ENCODE measurements around the gene MYO9A. TPM values are rescaled to one million over a fixed set of nuclear protein-coding genes. Genes with fewer than 3 reads are reported as not detected.

MYO9A gene
- total RNA-seq, 2 donors from 2014 or later, result 34.9 to 36.4 TPM

DNA sequence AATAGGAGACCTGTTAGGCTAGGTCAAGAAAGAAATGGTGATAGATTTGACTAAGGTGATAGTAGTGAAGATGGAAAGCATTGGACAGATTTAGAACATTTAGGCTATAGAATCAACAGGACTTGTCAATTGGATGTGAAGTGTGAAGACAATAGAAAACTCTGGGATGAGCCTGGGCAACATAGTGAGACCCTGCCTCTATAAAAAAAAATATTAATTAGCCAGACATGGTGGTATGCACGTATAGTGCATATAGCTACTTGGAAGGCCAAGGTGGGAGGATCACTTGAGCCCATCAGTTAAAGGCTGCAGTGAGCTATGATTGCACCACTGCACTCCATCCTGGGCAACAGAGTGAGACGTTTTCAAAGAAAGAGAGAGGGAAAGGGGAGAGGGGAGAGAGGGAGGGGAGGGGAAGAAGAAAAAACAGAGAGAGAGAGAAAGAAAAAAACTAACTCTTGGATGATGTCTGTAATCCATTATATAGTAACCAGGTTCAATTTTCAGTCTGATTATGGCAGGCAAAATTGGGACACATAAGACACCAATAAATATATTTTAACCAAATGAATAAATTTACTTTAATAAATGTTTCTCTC, 9.9 kb upstream of the MYO9A start:
- no peak overlapping the region for H3K4me3 Mint-ChIP-seq
- H3K27me3 Mint-ChIP-seq (ENCODE audit: insufficient read depth), result no peaks in the 10 kb centered on the region
- H3K9me3 Mint-ChIP-seq, result no peaks in the 10 kb centered on the region
- Histone ChIP-seq H3K4me1 (ENCODE audit: control insufficient read depth, insufficient read depth, low read length) (no peaks in the 10 kb centered on the region), H3K27ac (ENCODE audit: low read depth, low read length) (no peak overlapping the region), H3K9ac (ENCODE audit: extremely low read depth, low read length, poor library complexity, severe bottlenecking) (no peak overlapping the region), H3K36me3 (ENCODE audit: control insufficient read depth, insufficient read depth, low read length) (no peaks in the 10 kb centered on the region), H3K4me3 (ENCODE audit: low read length) (no peak overlapping the region), H3K27me3 (ENCODE audit: control insufficient read depth, insufficient read depth, low read length, poor library complexity, severe bottlenecking) (no peaks in the 10 kb centered on the region), H3K9me3 (ENCODE audit: control insufficient read depth, low read length) (no peaks in the 10 kb centered on the region)
- no peaks in the 10 kb centered on the region for H3K36me3 Mint-ChIP-seq (ENCODE audit: low read depth)
- WGBS, 2 experiments (ENCODE audit: insufficient coverage in 1 of 2, insufficient read length in 1 of 2), result 80 to 81% methylated on average over 2 of the region's 2 CpGs
- DNase-seq, result no peak
- no peak overlapping the region for H3K27ac Mint-ChIP-seq
- TF ChIP-seq, protein P1, sequence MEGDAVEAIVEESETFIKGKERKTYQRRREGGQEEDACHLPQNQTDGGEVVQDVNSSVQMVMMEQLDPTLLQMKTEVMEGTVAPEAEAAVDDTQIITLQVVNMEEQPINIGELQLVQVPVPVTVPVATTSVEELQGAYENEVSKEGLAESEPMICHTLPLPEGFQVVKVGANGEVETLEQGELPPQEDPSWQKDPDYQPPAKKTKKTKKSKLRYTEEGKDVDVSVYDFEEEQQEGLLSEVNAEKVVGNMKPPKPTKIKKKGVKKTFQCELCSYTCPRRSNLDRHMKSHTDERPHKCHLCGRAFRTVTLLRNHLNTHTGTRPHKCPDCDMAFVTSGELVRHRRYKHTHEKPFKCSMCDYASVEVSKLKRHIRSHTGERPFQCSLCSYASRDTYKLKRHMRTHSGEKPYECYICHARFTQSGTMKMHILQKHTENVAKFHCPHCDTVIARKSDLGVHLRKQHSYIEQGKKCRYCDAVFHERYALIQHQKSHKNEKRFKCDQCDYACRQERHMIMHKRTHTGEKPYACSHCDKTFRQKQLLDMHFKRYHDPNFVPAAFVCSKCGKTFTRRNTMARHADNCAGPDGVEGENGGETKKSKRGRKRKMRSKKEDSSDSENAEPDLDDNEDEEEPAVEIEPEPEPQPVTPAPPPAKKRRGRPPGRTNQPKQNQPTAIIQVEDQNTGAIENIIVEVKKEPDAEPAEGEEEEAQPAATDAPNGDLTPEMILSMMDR (conservative IDR thresholded peaks at IDR 0.05), result no peak
- no peaks in the 10 kb centered on the region for H3K4me1 Mint-ChIP-seq

DNA sequence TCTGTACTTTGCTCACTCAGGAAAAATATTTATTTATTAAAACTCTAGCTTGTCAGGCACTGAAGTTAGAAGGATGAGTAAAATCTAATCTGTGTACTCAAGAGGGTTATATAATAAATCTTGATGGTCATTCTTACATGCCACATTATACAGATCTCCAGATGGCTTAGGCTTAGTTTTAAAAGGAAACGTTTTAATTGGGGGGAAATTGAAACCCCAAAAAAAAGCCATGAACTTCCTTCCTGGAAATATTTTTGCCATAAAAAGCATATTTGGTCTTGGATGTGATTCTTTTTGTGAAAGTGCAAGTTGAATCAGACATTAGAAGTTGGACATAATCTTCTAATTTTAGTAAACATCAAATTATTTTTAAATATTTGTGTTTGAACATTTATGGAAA, 6.3 kb upstream of the MYO9A start:
- 89% methylated on average over 1 of the region's 1 CpG; no CpG with 5 or more reads in 1 of the 2 experiments for WGBS, 2 experiments (ENCODE audit: insufficient coverage in 1 of 2, insufficient read length in 1 of 2)
- H3K4me1 ChIP-seq (ENCODE audit: control insufficient read depth, insufficient read depth, low read length), result peaks cover 3% of the 10 kb centered on the region
- DNase-seq, result no peak
- no peaks in the 10 kb centered on the region for H3K9me3 ChIP-seq (ENCODE audit: control insufficient read depth, low read length)
- Mint-ChIP-seq H3K4me1 (peaks cover 7% of the 10 kb centered on the region), H3K36me3 (ENCODE audit: low read depth) (no peaks in the 10 kb centered on the region), H3K27me3 (ENCODE audit: insufficient read depth) (no peaks in the 10 kb centered on the region), H3K9me3 (no peaks in the 10 kb centered on the region), H3K27ac (no peak overlapping the region), H3K4me3 (no peak overlapping the region)
- H3K27ac ChIP-seq (ENCODE audit: low read depth, low read length), result no peak overlapping the region
- no peaks in the 10 kb centered on the region for H3K36me3 ChIP-seq (ENCODE audit: control insufficient read depth, insufficient read depth, low read length)
- TF ChIP-seq, protein P1 (conservative IDR thresholded peaks at IDR 0.05), result no peak
- no peak overlapping the region for H3K9ac ChIP-seq (ENCODE audit: extremely low read depth, low read length, poor library complexity, severe bottlenecking)
- no peak overlapping the region for H3K4me3 ChIP-seq (ENCODE audit: low read length)
- H3K27me3 ChIP-seq (ENCODE audit: control insufficient read depth, insufficient read depth, low read length, poor library complexity, severe bottlenecking), result no peaks in the 10 kb centered on the region

DNA sequence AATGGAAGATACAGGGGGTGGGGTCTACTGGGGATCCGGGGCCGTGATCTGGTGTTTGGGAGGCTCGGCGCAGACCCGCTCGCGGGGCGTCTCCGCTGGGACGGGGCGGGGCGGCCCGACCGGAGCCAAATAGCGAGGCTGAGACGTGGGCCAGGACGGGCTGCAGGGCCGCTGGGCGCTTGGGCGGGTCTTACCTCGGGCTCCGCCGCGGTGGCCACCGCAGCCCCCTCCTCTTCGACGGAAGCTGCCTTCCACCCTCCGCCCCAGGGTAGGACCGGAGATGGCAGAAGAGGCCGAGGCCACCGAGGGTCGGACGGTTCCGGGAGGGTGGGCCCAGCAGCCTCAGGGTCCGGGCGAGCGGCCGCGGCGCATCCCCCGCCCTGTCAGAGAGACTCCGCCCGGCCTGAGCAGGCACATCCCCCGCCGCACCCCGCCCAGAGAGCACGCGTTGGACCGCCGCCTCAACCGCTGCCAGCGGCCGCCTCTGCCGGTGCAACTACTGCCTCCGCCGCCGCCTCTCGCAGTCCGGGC, 399 bp downstream of the MYO9A start:
- Histone ChIP-seq H3K27me3 (ENCODE audit: control insufficient read depth, insufficient read depth, low read length, poor library complexity, severe bottlenecking) (no peaks in the 10 kb centered on the region), H3K9me3 (ENCODE audit: control insufficient read depth, low read length) (no peaks in the 10 kb centered on the region), H3K9ac (ENCODE audit: extremely low read depth, low read length, poor library complexity, severe bottlenecking) (peak overlapping the region; percentile 42), H3K4me3 (ENCODE audit: low read length) (peak overlapping the region; percentile 96), H3K27ac (ENCODE audit: low read depth, low read length) (peak overlapping the region; percentile 77), H3K36me3 (ENCODE audit: control insufficient read depth, insufficient read depth, low read length) (no peaks in the 10 kb centered on the region), H3K4me1 (ENCODE audit: control insufficient read depth, insufficient read depth, low read length) (peaks cover 3% of the 10 kb centered on the region)
- TF ChIP-seq, protein P1 (conservative IDR thresholded peaks at IDR 0.05), result no peak
- DNase-seq, result peak; percentile 92
- no peaks in the 10 kb centered on the region for H3K27me3 Mint-ChIP-seq (ENCODE audit: insufficient read depth)
- H3K9me3 Mint-ChIP-seq, result no peaks in the 10 kb centered on the region
- H3K4me3 Mint-ChIP-seq, result peak overlapping the region; percentile 95
- peaks cover 31% of the 10 kb centered on the region for H3K4me1 Mint-ChIP-seq
- H3K27ac Mint-ChIP-seq, result peak overlapping the region; percentile 94
- WGBS, 2 experiments (ENCODE audit: insufficient coverage in 1 of 2, insufficient read length in 1 of 2), result 0% methylated on average over 16 to 59 of the region's 59 CpGs
- H3K36me3 Mint-ChIP-seq (ENCODE audit: low read depth), result no peaks in the 10 kb centered on the region

Measured in endodermal cell (in vitro differentiated cells).